Stimulated activated naive B cell treated with anti-CD40 and anti-IgM and Interleukin-4, amounts not matched to agents 10 μg/mL and 1 μg/mL and 100 μg/mL, for 72 hours (primary cell): Measurements from ENCODE around the gene TNFRSF8.

Source experiments
- ATAC-seq, 2 donors: fragments of 150-1000 bp; cut with Tn5 transposase; replicated peaks; 2 replicates each; pipeline ENCODE4 v1.10.0; 2021; ENCODE audit warnings: moderate library complexity in 1 of 2
- DNase-seq: peaks from one replicate; pipeline ENCODE4 v3.0.0; 2021
- H3K27ac Mint-ChIP-seq: one replicate; pipeline ENCODE4 v1.8.0; 2022; ENCODE audit warnings: mild to moderate bottlenecking, mixed read lengths
- H3K27me3 Mint-ChIP-seq, 2 donors: one replicate each; pipeline ENCODE4 v1.8.0; 2022; ENCODE audit warnings: mixed read lengths in 2 of 2
- H3K36me3 Mint-ChIP-seq, 2 donors: one replicate each; pipeline ENCODE4 v1.8.0; 2022; ENCODE audit warnings: mixed read lengths in 2 of 2, mild to moderate bottlenecking in 1 of 2
- H3K4me1 Mint-ChIP-seq, 2 donors: one replicate each; pipeline ENCODE4 v1.8.0; 2022; ENCODE audit warnings: mixed read lengths in 2 of 2, mild to moderate bottlenecking in 1 of 2
- H3K4me3 Mint-ChIP-seq, 2 donors: one replicate each; pipeline ENCODE4 v1.8.0; 2022; ENCODE audit warnings: mild to moderate bottlenecking in 2 of 2, mixed read lengths in 2 of 2, moderate library complexity in 1 of 2
- H3K9me3 Mint-ChIP-seq, 2 donors: one replicate each; pipeline ENCODE4 v1.8.0; 2022; ENCODE audit warnings: mixed read lengths in 2 of 2, mild to moderate bottlenecking in 1 of 2

The TNFRSF8 gene

DNA sequence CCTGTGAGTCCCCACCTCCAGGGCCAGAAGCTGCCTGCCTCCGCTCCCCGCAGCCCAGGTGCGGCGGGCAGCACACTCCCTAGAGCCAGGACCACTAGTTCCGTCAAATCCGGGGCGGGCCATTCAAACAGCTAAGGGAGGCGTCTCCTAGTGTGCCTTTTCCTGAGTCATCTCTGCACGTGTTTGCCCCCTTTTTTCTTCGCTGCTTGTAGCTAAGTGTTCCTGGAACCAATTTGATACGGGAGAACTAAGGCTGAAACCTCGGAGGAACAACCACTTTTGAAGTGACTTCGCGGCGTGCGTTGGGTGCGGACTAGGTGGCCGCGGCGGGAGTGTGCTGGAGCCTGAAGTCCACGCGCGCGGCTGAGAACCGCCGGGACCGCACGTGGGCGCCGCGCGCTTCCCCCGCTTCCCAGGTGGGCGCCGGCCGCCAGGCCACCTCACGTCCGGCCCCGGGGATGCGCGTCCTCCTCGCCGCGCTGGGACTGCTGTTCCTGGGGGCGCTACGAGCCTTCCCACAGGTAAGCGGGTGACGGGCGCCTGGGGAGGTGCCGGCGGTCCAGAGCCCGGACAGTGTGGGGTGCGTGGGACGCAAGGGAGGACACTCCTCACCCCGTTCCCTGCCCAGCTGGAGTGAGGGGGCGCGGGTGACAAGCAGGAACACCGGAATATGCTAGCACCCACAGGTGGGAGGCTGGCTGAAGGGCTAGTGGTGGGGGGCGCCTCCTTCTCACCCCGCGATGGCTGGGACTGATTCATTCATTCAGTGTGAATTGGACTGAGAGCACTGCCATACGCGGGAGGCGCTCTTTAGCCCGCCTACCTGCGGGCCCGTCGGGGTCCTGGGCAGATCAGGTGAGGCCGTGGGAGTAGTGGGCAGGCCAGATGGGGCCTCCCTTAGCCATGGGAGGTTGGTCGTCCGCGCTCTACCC lies at the start of gene TNFRSF8:
Gene TNFRSF8 (plus strand): TSS at position 163 of the 932 bp plus-strand sequence. CDS start 296 bp downstream, at position 459.
- DNase-seq: no peak
- H3K27ac Mint-ChIP-seq: peak within 1 kb of the TSS; percentile 78
- peaks cover 0 to 2% of the 10 kb centered on the region in 2 donors for H3K9me3 Mint-ChIP-seq
- peaks cover 0 to 4% of the 10 kb centered on the region in 2 donors for H3K36me3 Mint-ChIP-seq
- H3K27me3 Mint-ChIP-seq: peaks cover 48 to 66% of the 10 kb centered on the region in 2 donors
- H3K4me1 Mint-ChIP-seq: peaks cover 45 to 65% of the 10 kb centered on the region in 2 donors
- peak within 1 kb of the TSS; percentile 60 to 81 for H3K4me3 Mint-ChIP-seq
- peak; percentile 38 to 41 for ATAC-seq

GRCh38 chr1:12014141-12014991 lies 48.7 kb upstream of the TNFRSF8 start:
- no peak for ATAC-seq

GRCh38 chr1:12015001-12015491 lies 48.1 kb upstream of the TNFRSF8 start:
- Mint-ChIP-seq H3K9me3 (no peaks in the 10 kb centered on the region), H3K27me3 (no peaks in the 10 kb centered on the region), H3K27ac (no peak overlapping the region), H3K4me1 (peaks cover 10% of the 10 kb centered on the region in 2 donors), H3K4me3 (no peak overlapping the region), H3K36me3 (peaks cover 13 to 33% of the 10 kb centered on the region in 2 donors)
- DNase-seq: no peak
- ATAC-seq: no peak

More at GRCh38 chr1:12014141-12014991, 48.7 kb upstream of the TNFRSF8 start:
- H3K4me1 Mint-ChIP-seq: peaks cover 9 to 10% of the 10 kb centered on the region in 2 donors
- H3K27me3 Mint-ChIP-seq: no peaks in the 10 kb centered on the region
- H3K4me3 Mint-ChIP-seq: no peak overlapping the region
- H3K27ac Mint-ChIP-seq: peak overlapping the region; percentile 52
- H3K36me3 Mint-ChIP-seq: peaks cover 18 to 38% of the 10 kb centered on the region in 2 donors
- DNase-seq: no peak
- H3K9me3 Mint-ChIP-seq: no peaks in the 10 kb centered on the region

GRCh38 chr1:12015499-12015898 lies 47.6 kb upstream of the TNFRSF8 start:
- DNase-seq (no peak), ATAC-seq (no peak)
- Mint-ChIP-seq H3K27me3 (no peaks in the 10 kb centered on the region), H3K9me3 (no peaks in the 10 kb centered on the region), H3K4me3 (no peak overlapping the region), H3K4me1 (peaks cover 10 to 14% of the 10 kb centered on the region in 2 donors), H3K27ac (no peak overlapping the region), H3K36me3 (peaks cover 11 to 30% of the 10 kb centered on the region in 2 donors)

GRCh38 chr1:12016182-12016581 lies 46.9 kb upstream of the TNFRSF8 start:
- no peak for ATAC-seq
- Mint-ChIP-seq H3K4me1 (peaks cover 10 to 14% of the 10 kb centered on the region in 2 donors), H3K27ac (no peak overlapping the region), H3K36me3 (peaks cover 11 to 25% of the 10 kb centered on the region in 2 donors), H3K4me3 (no peak overlapping the region), H3K27me3 (no peaks in the 10 kb centered on the region), H3K9me3 (no peaks in the 10 kb centered on the region)
- no peak for DNase-seq

DNA sequence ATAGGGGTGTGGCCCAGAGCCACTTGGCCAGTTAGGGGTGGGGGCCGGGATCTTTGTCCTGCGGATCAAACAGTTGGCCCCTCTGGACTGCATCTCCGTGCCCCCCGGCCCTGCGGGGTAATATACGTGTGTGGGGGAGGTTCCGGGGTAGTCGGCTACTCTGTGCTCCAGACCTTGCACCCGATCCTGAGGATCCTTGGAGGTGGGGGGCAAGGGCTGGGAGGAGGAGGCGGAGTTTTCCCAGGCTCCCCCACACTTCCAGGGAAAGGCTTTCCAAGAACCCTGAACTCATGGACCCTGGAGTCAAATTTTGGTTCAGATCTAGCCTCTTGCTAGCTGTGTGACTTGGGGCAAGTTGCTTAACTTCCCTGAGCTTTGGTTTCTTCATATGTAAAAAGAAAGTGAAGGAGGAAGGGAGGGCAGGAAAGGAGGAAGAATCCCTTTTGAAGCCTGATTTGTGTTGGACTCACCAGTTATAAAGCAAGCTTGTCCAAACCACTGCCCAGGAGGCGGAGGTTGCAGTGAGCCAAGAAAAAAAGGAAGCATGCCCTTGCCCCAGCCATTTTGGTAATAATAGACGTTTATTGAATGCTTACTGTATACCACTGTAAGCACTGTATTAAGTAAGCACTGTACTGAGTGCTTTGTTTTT lies 43.1 kb upstream of the TNFRSF8 start:
- peak; percentile 4 to 5 for ATAC-seq
- Mint-ChIP-seq H3K4me3 (peak overlapping the region; percentile 88 to 90), H3K9me3 (no peaks in the 10 kb centered on the region), H3K27ac (peak overlapping the region; percentile 95), H3K27me3 (no peaks in the 10 kb centered on the region), H3K36me3 (peaks cover 18 to 20% of the 10 kb centered on the region in 2 donors), H3K4me1 (peaks cover 0 to 10% of the 10 kb centered on the region in 2 donors)
- DNase-seq: no peak

- Mint-ChIP-seq H3K4me3 (no peak overlapping the region), H3K36me3 (peaks cover 31 to 32% of the 10 kb centered on the region in 2 donors), H3K27me3 (no peaks in the 10 kb centered on the region), H3K4me1 (peaks cover 4 to 10% of the 10 kb centered on the region in 2 donors), H3K27ac (no peak overlapping the region), H3K9me3 (no peaks in the 10 kb centered on the region)
- no peak for DNase-seq
- ATAC-seq: no peak
These were observed 41.5 kb upstream of the TNFRSF8 start for GRCh38 chr1:12021616-12022015.

DNA sequence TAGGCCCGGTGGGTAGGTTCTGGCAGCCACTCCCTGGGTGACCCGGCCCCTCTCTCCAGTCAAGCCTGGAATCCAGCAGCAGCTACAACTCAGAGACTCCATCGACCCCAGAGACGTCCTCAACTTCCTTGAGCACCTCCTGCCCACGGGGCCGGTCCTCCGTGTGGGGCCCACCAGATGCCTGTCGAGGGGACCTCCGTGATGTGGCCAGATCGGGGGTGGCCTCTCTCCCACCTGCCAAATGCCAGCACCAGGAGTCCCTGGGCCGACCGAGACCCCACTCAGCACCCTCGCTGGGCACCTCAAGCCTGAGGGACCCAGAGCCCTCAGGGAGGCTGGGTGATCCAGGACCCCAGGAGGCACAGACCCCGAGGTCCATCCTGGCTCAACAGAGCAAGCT lies 41.1 kb upstream of the TNFRSF8 start:
- Mint-ChIP-seq H3K27me3 (no peaks in the 10 kb centered on the region), H3K4me1 (peaks cover 5 to 10% of the 10 kb centered on the region in 2 donors), H3K27ac (no peak overlapping the region), H3K36me3 (peaks cover 34 to 36% of the 10 kb centered on the region in 2 donors), H3K4me3 (no peak overlapping the region), H3K9me3 (no peaks in the 10 kb centered on the region)
- no peak for ATAC-seq
- no peak for DNase-seq

GRCh38 chr1:12026586-12026985 lies 36.5 kb upstream of the TNFRSF8 start:
- DNase-seq (no peak), ATAC-seq (no peak)
- no peaks in the 10 kb centered on the region for H3K27me3 Mint-ChIP-seq
- no peaks in the 10 kb centered on the region for H3K9me3 Mint-ChIP-seq
- no peak overlapping the region for H3K4me3 Mint-ChIP-seq
- peak overlapping the region; percentile 63 for H3K27ac Mint-ChIP-seq
- H3K36me3 Mint-ChIP-seq: peaks cover 68 to 78% of the 10 kb centered on the region in 2 donors
- peaks cover 22 to 26% of the 10 kb centered on the region in 2 donors for H3K4me1 Mint-ChIP-seq

DNA sequence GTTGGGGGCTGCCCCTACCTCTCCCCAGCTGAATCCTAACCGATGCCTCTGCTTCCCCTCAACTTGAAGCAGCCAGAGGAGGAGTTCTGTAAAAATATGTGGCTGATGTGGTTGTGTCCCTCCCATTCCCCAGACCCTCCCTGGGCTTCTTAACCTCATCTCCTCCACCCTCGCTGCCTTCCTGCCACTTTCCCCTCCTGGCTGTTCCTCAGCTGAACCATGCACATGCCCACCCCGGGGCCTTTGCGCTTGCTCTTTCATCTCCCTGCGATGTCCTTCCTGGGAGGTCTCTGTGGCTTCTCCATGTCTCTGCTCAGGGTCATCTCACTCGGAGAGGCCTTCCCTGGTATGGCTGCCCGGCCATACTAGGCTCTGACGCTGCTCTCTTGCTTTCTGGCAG lies 34.9 kb upstream of the TNFRSF8 start:
- DNase-seq: no peak
- no peak for ATAC-seq
- Mint-ChIP-seq H3K9me3 (no peaks in the 10 kb centered on the region), H3K36me3 (peaks cover 62 to 80% of the 10 kb centered on the region in 2 donors), H3K27me3 (no peaks in the 10 kb centered on the region), H3K4me1 (peaks cover 21 to 22% of the 10 kb centered on the region in 2 donors), H3K4me3 (no peak overlapping the region), H3K27ac (peak overlapping the region; percentile 68)

GRCh38 chr1:12028957-12029511 lies 34.1 kb upstream of the TNFRSF8 start:
- H3K27me3 Mint-ChIP-seq: no peaks in the 10 kb centered on the region
- ATAC-seq (no peak), DNase-seq (no peak)
- peaks cover 62 to 76% of the 10 kb centered on the region in 2 donors for H3K36me3 Mint-ChIP-seq
- peak overlapping the region; percentile 47 for H3K27ac Mint-ChIP-seq
- H3K9me3 Mint-ChIP-seq: no peaks in the 10 kb centered on the region
- peaks cover 21 to 22% of the 10 kb centered on the region in 2 donors for H3K4me1 Mint-ChIP-seq
- no peak overlapping the region for H3K4me3 Mint-ChIP-seq

- Mint-ChIP-seq H3K36me3 (peaks cover 58 to 68% of the 10 kb centered on the region in 2 donors), H3K27me3 (no peaks in the 10 kb centered on the region), H3K9me3 (no peaks in the 10 kb centered on the region), H3K4me3 (peak overlapping the region in 1 of 2 donors; percentile 25), H3K27ac (no peak overlapping the region), H3K4me1 (peaks cover 21 to 22% of the 10 kb centered on the region in 2 donors)
- ATAC-seq: peak; percentile 70 to 83
- DNase-seq: no peak
These were observed 33.3 kb upstream of the TNFRSF8 start for GRCh38 chr1:12029720-12030339.
